Right atrium auricular region (tissue), 2 donors: ENCODE results near the gene KIAA0825. TPM values are rescaled to one million over a fixed set of nuclear protein-coding genes. Genes with fewer than 3 reads are reported as not detected.

Experiments used
- DNase-seq: peaks from one replicate; pipeline ENCODE4 v3.0.0-alpha.2; 2019; ENCODE audit warnings: low spot score
- H3K27ac ChIP-seq, 2 donors: fragments of 200-600 bp; sonication (generic); 1 replicate in 1 of 2; 2 replicates in 1 of 2; pipeline ENCODE4 v1.5.1; 2016 to 2019
- H3K27me3 ChIP-seq, 2 donors: fragments of 200-600 bp; sonication (generic); one replicate each; pipeline versions ENCODE4 v1.5.1 to v1.6.0; 2017 to 2019
- H3K36me3 ChIP-seq: fragments of 200-600 bp; sonication (generic); one replicate; pipeline ENCODE4 v1.5.1; 2016
- H3K4me1 ChIP-seq, 2 donors: fragments of 200-600 bp; sonication (generic); one replicate each; pipeline versions ENCODE4 v1.5.1 to v1.6.0; 2017 to 2019
- H3K4me3 ChIP-seq, 2 donors: fragments of 200-600 bp; sonication (generic); 1 replicate in 1 of 2; 2 replicates in 1 of 2; pipeline ENCODE4 v1.5.1; 2017 to 2019; ENCODE audit warnings: mild to moderate bottlenecking in 1 of 2, moderate library complexity in 1 of 2
- H3K9me3 ChIP-seq, 2 donors: fragments of 200-600 bp; sonication (generic); one replicate each; pipeline ENCODE4 v1.5.1; 2019
- total RNA-seq, 2 donors: library from RNA; depleted of rRNA; stranded (reverse); fragments of >200 nt; gene quantifications; one replicate each; pipeline ENCODE4 v1.1.0, GENCODE V29; 2016
- TF ChIP-seq, protein P1 (sequence below), 2 donors: fragments of 200-600 bp; sonication (generic); IDR thresholded peaks; one replicate each; pipeline ENCODE4 v1.5.1; 2019; ENCODE audit warnings: antibody characterized with exemption in 2 of 2

KIAA0825 gene
- total RNA-seq, 2 donors from 2014 or later: 2.4 to 4.3 TPM

DNA sequence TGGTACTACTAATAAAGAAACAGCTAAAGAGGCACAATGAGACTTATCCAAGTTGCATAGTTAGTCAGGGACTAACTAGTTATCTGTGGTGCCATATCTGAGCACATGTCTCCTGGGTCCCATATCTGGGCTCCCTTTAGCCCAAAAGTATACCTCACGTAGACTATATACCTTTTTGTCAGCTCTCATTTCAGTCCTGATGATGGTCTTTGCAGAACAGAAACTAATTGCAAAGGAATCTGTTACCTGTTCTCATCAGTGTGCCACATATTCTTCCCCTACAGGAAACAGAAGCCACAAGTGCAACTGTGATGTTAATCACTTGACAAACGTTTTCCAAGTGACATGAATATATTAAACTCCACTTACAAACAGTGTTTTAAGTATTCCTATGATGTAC is 395.2 kb downstream of the KIAA0825 start:
- H3K27me3 ChIP-seq: no peaks in the 10 kb centered on the region
- DNase-seq: no peak
- no peaks in the 10 kb centered on the region for H3K36me3 ChIP-seq
- no peaks in the 10 kb centered on the region for H3K9me3 ChIP-seq
- no peaks in the 10 kb centered on the region for H3K4me1 ChIP-seq
- TF ChIP-seq, protein P1, sequence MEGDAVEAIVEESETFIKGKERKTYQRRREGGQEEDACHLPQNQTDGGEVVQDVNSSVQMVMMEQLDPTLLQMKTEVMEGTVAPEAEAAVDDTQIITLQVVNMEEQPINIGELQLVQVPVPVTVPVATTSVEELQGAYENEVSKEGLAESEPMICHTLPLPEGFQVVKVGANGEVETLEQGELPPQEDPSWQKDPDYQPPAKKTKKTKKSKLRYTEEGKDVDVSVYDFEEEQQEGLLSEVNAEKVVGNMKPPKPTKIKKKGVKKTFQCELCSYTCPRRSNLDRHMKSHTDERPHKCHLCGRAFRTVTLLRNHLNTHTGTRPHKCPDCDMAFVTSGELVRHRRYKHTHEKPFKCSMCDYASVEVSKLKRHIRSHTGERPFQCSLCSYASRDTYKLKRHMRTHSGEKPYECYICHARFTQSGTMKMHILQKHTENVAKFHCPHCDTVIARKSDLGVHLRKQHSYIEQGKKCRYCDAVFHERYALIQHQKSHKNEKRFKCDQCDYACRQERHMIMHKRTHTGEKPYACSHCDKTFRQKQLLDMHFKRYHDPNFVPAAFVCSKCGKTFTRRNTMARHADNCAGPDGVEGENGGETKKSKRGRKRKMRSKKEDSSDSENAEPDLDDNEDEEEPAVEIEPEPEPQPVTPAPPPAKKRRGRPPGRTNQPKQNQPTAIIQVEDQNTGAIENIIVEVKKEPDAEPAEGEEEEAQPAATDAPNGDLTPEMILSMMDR (IDR thresholded peaks at IDR 0.05): no peak
- H3K4me3 ChIP-seq: no peak overlapping the region
- no peak overlapping the region for H3K27ac ChIP-seq

DNA sequence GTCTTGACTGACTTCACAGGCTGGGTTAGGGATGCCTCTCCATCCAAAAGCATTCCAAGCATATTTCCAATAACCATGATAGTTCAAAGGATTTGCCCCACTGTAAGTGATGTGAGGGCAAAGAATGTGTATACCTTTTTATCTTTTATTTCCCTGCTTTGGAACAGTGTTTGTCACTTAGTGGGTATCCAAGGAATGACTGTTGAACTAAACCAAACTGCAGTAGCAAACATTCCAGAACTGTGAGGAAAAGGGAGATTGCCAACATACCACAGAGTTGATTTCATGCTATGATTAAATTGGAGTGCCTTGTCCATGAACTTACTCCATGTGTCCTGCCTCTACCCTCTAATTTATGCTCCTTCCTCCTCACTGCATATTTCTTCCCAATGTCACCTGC is 400.0 kb downstream of the KIAA0825 start:
- Histone ChIP-seq H3K9me3 (no peaks in the 10 kb centered on the region), H3K27ac (no peak overlapping the region), H3K4me3 (no peak overlapping the region), H3K27me3 (no peaks in the 10 kb centered on the region), H3K4me1 (no peaks in the 10 kb centered on the region), H3K36me3 (no peaks in the 10 kb centered on the region)
- no peak for DNase-seq
- TF ChIP-seq, protein P1 (IDR thresholded peaks at IDR 0.05): no peak

DNA sequence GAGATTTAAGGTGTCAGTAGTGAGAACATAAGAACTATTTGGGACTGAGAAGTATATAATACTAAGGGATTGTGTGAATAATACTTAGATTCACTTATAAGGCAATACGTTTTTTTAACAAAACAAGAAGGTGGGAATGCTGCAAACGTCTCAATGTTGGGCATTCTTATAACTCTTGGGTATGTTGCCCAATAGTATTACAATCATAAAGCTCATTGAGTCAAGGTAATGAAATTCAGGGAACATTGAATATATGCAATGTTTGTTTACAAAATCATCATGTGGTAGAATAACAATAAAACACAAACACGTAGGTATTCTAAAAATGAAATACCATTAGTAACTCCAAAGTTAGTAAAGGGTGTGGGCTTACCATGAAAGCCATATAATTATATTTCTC is 400.7 kb downstream of the KIAA0825 start:
- no peak overlapping the region for H3K27ac ChIP-seq
- no peaks in the 10 kb centered on the region for H3K4me1 ChIP-seq
- TF ChIP-seq, protein P1 (IDR thresholded peaks at IDR 0.05): no peak
- H3K9me3 ChIP-seq: no peaks in the 10 kb centered on the region
- no peaks in the 10 kb centered on the region for H3K27me3 ChIP-seq
- no peaks in the 10 kb centered on the region for H3K36me3 ChIP-seq
- H3K4me3 ChIP-seq: no peak overlapping the region
- DNase-seq: no peak

DNA sequence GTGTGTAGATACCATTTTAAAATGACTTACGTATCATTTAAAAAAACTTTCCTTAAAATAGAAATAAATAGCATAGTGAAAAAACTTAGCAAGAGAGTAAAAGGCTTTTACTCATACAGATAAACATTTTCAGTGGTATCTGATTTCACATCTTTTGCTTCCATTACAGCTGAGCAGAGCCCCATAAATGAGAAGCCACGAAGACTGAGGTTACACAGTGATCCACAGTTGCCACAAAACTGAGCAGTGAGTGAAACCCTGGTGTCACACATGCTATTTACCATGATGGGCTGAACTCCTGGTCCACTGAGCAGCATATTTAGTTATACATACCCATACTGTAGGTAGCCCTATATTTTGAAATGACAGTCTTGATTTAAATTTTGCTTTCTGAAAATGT is 401.2 kb downstream of the KIAA0825 start:
- Histone ChIP-seq H3K36me3 (no peaks in the 10 kb centered on the region), H3K4me1 (no peaks in the 10 kb centered on the region), H3K27me3 (no peaks in the 10 kb centered on the region), H3K9me3 (no peaks in the 10 kb centered on the region), H3K4me3 (no peak overlapping the region), H3K27ac (no peak overlapping the region)
- no peak for DNase-seq
- TF ChIP-seq, protein P1 (IDR thresholded peaks at IDR 0.05): no peak

DNA sequence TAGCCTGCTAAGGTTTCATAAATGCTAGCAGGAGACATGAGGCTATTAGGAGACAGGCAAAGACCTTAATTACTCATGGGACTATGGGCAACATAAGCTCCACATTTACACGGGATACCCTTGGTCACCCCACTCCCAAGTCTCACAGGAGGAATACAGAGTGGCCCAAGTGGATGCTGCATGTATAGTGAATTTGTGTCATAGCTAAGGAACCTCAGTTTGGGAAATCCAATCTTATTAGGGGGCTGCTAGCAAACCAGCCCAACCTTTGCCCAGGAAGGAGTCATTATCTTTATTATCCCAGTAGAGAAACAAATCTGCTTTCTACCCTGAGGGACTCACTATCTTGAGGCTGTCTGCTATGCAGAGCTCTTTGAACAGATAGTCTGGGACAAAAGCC is 405.9 kb downstream of the KIAA0825 start:
- Histone ChIP-seq H3K4me3 (no peak overlapping the region), H3K36me3 (no peaks in the 10 kb centered on the region), H3K4me1 (no peaks in the 10 kb centered on the region), H3K27ac (no peak overlapping the region), H3K9me3 (no peaks in the 10 kb centered on the region), H3K27me3 (no peaks in the 10 kb centered on the region)
- TF ChIP-seq, protein P1 (IDR thresholded peaks at IDR 0.05): no peak
- no peak for DNase-seq

DNA sequence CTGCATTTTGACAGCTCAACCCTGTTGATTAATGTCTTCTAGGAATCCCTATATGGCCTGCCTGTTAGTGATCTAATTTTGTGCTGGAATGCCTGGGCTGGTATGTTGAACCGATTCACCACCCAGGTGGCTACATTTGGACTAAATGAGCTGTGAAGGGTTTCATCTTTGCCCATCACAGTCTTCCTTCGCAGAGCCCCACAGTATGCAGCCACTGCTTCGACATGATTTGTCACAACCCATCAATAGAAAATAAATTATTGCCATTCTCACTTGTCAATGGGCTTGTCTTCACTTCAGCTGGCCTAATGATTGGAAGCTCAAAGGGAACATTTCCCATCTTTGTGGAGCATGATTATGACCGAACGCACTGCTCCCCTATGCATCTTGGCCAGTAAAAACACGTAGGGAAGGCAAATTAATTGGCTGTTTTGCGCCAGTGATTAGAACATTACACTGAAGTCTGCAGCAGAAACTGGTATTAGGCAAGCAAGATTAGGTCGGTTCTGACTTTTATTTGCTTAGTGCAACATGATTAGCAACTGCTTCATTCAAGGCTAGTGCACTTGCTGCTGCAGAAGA is 408.5 kb downstream of the KIAA0825 start:
- no peaks in the 10 kb centered on the region for H3K4me1 ChIP-seq
- TF ChIP-seq, protein P1 (IDR thresholded peaks at IDR 0.05): no peak
- no peak for DNase-seq
- H3K4me3 ChIP-seq: no peak overlapping the region
- H3K27ac ChIP-seq: no peak overlapping the region
- H3K9me3 ChIP-seq: no peaks in the 10 kb centered on the region
- H3K27me3 ChIP-seq: no peaks in the 10 kb centered on the region
- H3K36me3 ChIP-seq: no peaks in the 10 kb centered on the region
